Motor neuron (in vitro differentiated cells): ENCODE data around the gene IDH3G. TPM values are rescaled to one million over a fixed set of nuclear protein-coding genes. Genes with fewer than 3 reads are reported as not detected.

Source experiments
- ATAC-seq, 8 experiments: fragments of 200-7000 bp; cut with Tn5 transposase; replicated peaks in 6 of 8; 2 replicates each; pipeline ENCODE4 v1.8.0; 2021; ENCODE audit warnings: mild to moderate bottlenecking in 8 of 8, moderate library complexity in 8 of 8
- H3K27ac ChIP-seq, 2 donors: fragments of 250-450 bp; sonication (Bioruptor Pico); 2 replicates each; pipeline ENCODE4 v1.9.0; 2021; ENCODE audit warnings: antibody characterized with exemption in 2 of 2, mild to moderate bottlenecking in 2 of 2, moderate library complexity in 1 of 2
- H3K4me1 ChIP-seq, 2 donors: fragments of 250-450 bp; sonication (Bioruptor Pico); replicated peaks in 1 of 2; 2 replicates each; pipeline ENCODE4 v1.6.1; 2021; ENCODE audit warnings: antibody characterized with exemption in 2 of 2, mild to moderate bottlenecking in 2 of 2, moderate library complexity in 1 of 2
- H3K4me3 ChIP-seq, 5 donors: fragments of 250-450 bp; sonication (Bioruptor Pico); 2 replicates each; pipeline ENCODE4 v1.9.0; 2021; ENCODE audit warnings: antibody characterized with exemption in 5 of 5, mild to moderate bottlenecking in 5 of 5, moderate library complexity in 4 of 5
- WGBS, 10 experiments: fragments of 450-650 bp; shearing (Covaris generic); methylation state at CpG; one replicate each; pipeline ENCODE4 v1.0.0; 2022; 5-methylcytosine and 5-hydroxymethylcytosine counted together
- in situ Hi-C, 9 experiments: fragments of 400-800 bp; cut with MboI; loops; one replicate each; pipeline ENCODE4 v1.15.0; 2021; ENCODE audit warnings: low sequenced_read_pairs in 9 of 9, low pct_unique_long_range_greater_than_20kb in 2 of 9; ENCODE audit not compliant: unreplicated experiment in 9 of 9
- total RNA-seq, 8 experiments: library from RNA; unstranded; fragments of 300-600 nt; gene quantifications; 2 replicates each; pipeline versions ENCODE4 v1.2.3 to v1.2.4, GENCODE V29; 2022

IDH3G gene
- total RNA-seq, 8 experiments from 2014 or later = 32.2 to 69.3 (median 42.6) TPM

GRCh38 chrX:153772316-153773217 lies 21.6 kb downstream of the IDH3G start:
- in situ Hi-C loops = no loop called here
- 40 to 100% methylated on average over 2 of the region's 21 CpGs; no CpG with 5 or more reads in 8 of the 10 experiments for WGBS, 10 experiments
- no peak for ATAC-seq
- Histone ChIP-seq H3K27ac (no peak overlapping the region), H3K4me3 (no peak overlapping the region), H3K4me1 (peaks cover 0 to 2% of the 10 kb centered on the region in 2 donors)

GRCh38 chrX:153771415-153772315 lies 22.5 kb downstream of the IDH3G start:
- no CpG with 5 or more reads among the region's 37 CpGs for WGBS, 10 experiments
- in situ Hi-C loops = no loop called here
- H3K27ac ChIP-seq = no peak overlapping the region
- no peak overlapping the region for H3K4me3 ChIP-seq
- H3K4me1 ChIP-seq = peaks cover 6% of the 10 kb centered on the region in 2 donors
- ATAC-seq = no peak

- in situ Hi-C loops = no loop called here
- peaks cover 14 to 15% of the 10 kb centered on the region in 2 donors for H3K4me1 ChIP-seq
- WGBS, 10 experiments = 17 to 20% methylated on average over 1 of the region's 18 CpGs; no CpG with 5 or more reads in 8 of the 10 experiments
- no peak for ATAC-seq
- no peak overlapping the region for H3K4me3 ChIP-seq
- H3K27ac ChIP-seq = no peak overlapping the region
These were observed 23.4 kb downstream of the IDH3G start for GRCh38 chrX:153770601-153771414.

GRCh38 chrX:153769865-153770600 lies 24.1 kb downstream of the IDH3G start:
- 61% methylated on average over 6 of the region's 25 CpGs; no CpG with 5 or more reads in 9 of the 10 experiments for WGBS, 10 experiments
- peaks cover 20 to 22% of the 10 kb centered on the region in 2 donors for H3K4me1 ChIP-seq
- H3K27ac ChIP-seq = no peak overlapping the region
- no peak for ATAC-seq
- no peak overlapping the region for H3K4me3 ChIP-seq
- in situ Hi-C loops = no loop called here

GRCh38 chrX:153769158-153769864 lies 24.9 kb downstream of the IDH3G start:
- 63% methylated on average over 10 of the region's 23 CpGs; no CpG with 5 or more reads in 9 of the 10 experiments for WGBS, 10 experiments
- in situ Hi-C loops = no loop called here
- no peak overlapping the region for H3K27ac ChIP-seq
- peaks cover 27 to 30% of the 10 kb centered on the region in 2 donors for H3K4me1 ChIP-seq
- ATAC-seq = no peak
- H3K4me3 ChIP-seq = no peak overlapping the region

- Histone ChIP-seq H3K4me1 (peaks cover 30 to 34% of the 10 kb centered on the region in 2 donors), H3K27ac (no peak overlapping the region), H3K4me3 (no peak overlapping the region)
- in situ Hi-C loops = no loop called here
- no peak for ATAC-seq
- WGBS, 10 experiments = 0 to 71% methylated on average over 1 to 4 of the region's 22 CpGs; no CpG with 5 or more reads in 8 of the 10 experiments
These were observed 25.6 kb downstream of the IDH3G start for GRCh38 chrX:153768311-153769157.

GRCh38 chrX:153767674-153768055 lies 26.5 kb downstream of the IDH3G start:
- no peak overlapping the region for H3K27ac ChIP-seq
- no peak overlapping the region for H3K4me3 ChIP-seq
- in situ Hi-C loops = no loop called here
- ATAC-seq = no peak
- no CpG with 5 or more reads among the region's 20 CpGs for WGBS, 10 experiments
- peaks cover 30 to 34% of the 10 kb centered on the region in 2 donors for H3K4me1 ChIP-seq

- H3K4me1 ChIP-seq = peaks cover 30 to 34% of the 10 kb centered on the region in 2 donors
- in situ Hi-C loops = no loop called here
- ATAC-seq = no peak
- peak overlapping the region; percentile 66 to 96 for H3K27ac ChIP-seq
- H3K4me3 ChIP-seq = peak overlapping the region in 1 of 5 donors; percentile 10
- WGBS, 10 experiments = 77% methylated on average over 23 of the region's 56 CpGs; no CpG with 5 or more reads in 9 of the 10 experiments
These were observed 27.1 kb downstream of the IDH3G start for GRCh38 chrX:153766871-153767673.

- in situ Hi-C loops = no loop called here
- 40% methylated on average over 1 of the region's 21 CpGs; no CpG with 5 or more reads in 9 of the 10 experiments for WGBS, 10 experiments
- H3K27ac ChIP-seq = peak overlapping the region; percentile 66 to 96
- ATAC-seq = peak; percentile 50 to 93 (median 88)
- peak overlapping the region in 4 of 5 donors; percentile 12 to 32 (median 23) for H3K4me3 ChIP-seq
- peaks cover 30 to 34% of the 10 kb centered on the region in 2 donors for H3K4me1 ChIP-seq
These were observed 27.9 kb downstream of the IDH3G start for GRCh38 chrX:153766098-153766817.
